Neuronal stem cell (in vitro differentiated cells): ENCODE measurements around the gene GDA.

ENCODE experiments used
- DNase-seq: peaks from one replicate; pipeline ENCODE4 v3.0.0-alpha.2; 2013; ENCODE audit warnings: low spot score
- H2AFZ ChIP-seq: one replicate; pipeline ENCODE4 v1.6.1; 2013; ENCODE audit warnings: mild to moderate bottlenecking, low read length, inconsistent platforms
- H2AK5ac ChIP-seq: 2 replicates; pipeline ENCODE4 v1.6.1; 2013; ENCODE audit warnings: low read depth, mild to moderate bottlenecking, inconsistent platforms, low read length, moderate library complexity, mixed read lengths
- H2BK120ac ChIP-seq: 2 replicates; pipeline ENCODE4 v1.6.1; 2013; ENCODE audit warnings: low read depth, mild to moderate bottlenecking, inconsistent platforms, low read length, moderate library complexity, mixed read lengths
- H2BK12ac ChIP-seq: one replicate; pipeline ENCODE4 v1.6.1; 2013; ENCODE audit warnings: low read length, inconsistent platforms
- H2BK15ac ChIP-seq: 2 replicates; pipeline ENCODE4 v1.6.1; 2013; ENCODE audit warnings: mild to moderate bottlenecking, low read length, inconsistent platforms, mixed read lengths
- H2BK5ac ChIP-seq: one replicate; pipeline ENCODE4 v1.6.1; 2013; ENCODE audit warnings: inconsistent platforms, mild to moderate bottlenecking, low read length, moderate library complexity
- H3K14ac ChIP-seq: one replicate; pipeline ENCODE4 v1.6.1; 2013; ENCODE audit warnings: low read length, inconsistent platforms
- H3K18ac ChIP-seq: 2 replicates; pipeline ENCODE4 v1.6.1; 2013; ENCODE audit warnings: low read length, inconsistent platforms
- H3K23ac ChIP-seq: 2 replicates; pipeline ENCODE4 v1.6.1; 2013; ENCODE audit warnings: low read depth, mild to moderate bottlenecking, mixed read lengths, low read length, inconsistent platforms; ENCODE audit not compliant: poor library complexity
- H3K27ac ChIP-seq: replicated peaks from 3 replicates; pipeline ENCODE4 v1.5.1; 2013; ENCODE audit warnings: low read length, inconsistent platforms
- H3K27me3 ChIP-seq, 3 experiments: 2 replicates each; pipeline ENCODE4 v1.6.1; 2013; ENCODE audit warnings: low read length in 3 of 3, mild to moderate bottlenecking in 2 of 3, inconsistent platforms in 1 of 3, low read depth in 1 of 3, mixed read lengths in 1 of 3, moderate library complexity in 1 of 3; ENCODE audit not compliant: control insufficient read depth in 3 of 3, insufficient read depth in 3 of 3
- H3K36me3 ChIP-seq, 2 donors: replicated peaks in 1 of 2; 2 replicates each; pipeline ENCODE4 v1.6.1; 2013; ENCODE audit warnings: low read length in 2 of 2; ENCODE audit not compliant: control insufficient read depth in 2 of 2, insufficient read depth in 2 of 2
- H3K4ac ChIP-seq: 2 replicates; pipeline ENCODE4 v1.6.1; 2013; ENCODE audit warnings: inconsistent platforms, mild to moderate bottlenecking, low read length, moderate library complexity
- H3K4me1 ChIP-seq, 2 donors: 1 replicate in 1 of 2; 2 replicates in 1 of 2; pipeline ENCODE4 v1.6.1; 2013; ENCODE audit warnings: low read length in 2 of 2, low read depth in 1 of 2; ENCODE audit not compliant: control insufficient read depth in 2 of 2, insufficient read depth in 1 of 2
- H3K4me2 ChIP-seq: one replicate; pipeline ENCODE4 v1.6.1; 2013; ENCODE audit warnings: mild to moderate bottlenecking, low read length, inconsistent platforms; ENCODE audit not compliant: insufficient read depth, poor library complexity, severe bottlenecking
- H3K4me3 ChIP-seq, 2 donors: 2 replicates each; pipeline ENCODE4 v1.5.1; 2013; ENCODE audit warnings: low read length in 2 of 2, mild to moderate bottlenecking in 2 of 2, inconsistent platforms in 1 of 2, moderate library complexity in 1 of 2
- H3K79me1 ChIP-seq: one replicate; pipeline ENCODE4 v1.6.1; 2013; ENCODE audit warnings: low read depth, mild to moderate bottlenecking, inconsistent platforms, low read length, moderate library complexity
- H3K9ac ChIP-seq: one replicate; pipeline ENCODE4 v1.6.1; 2013; ENCODE audit warnings: mild to moderate bottlenecking, low read depth, low read length, inconsistent platforms; ENCODE audit not compliant: poor library complexity
- H3K9me3 ChIP-seq, 2 donors: replicated peaks in 1 of 2; 2 replicates each; pipeline versions ENCODE3 to v1.6.1; 2013; ENCODE audit warnings: low read length in 2 of 2, mild to moderate bottlenecking in 2 of 2, inconsistent platforms in 1 of 2, low read depth in 1 of 2, mixed read lengths in 1 of 2, moderate library complexity in 1 of 2; ENCODE audit not compliant: control insufficient read depth in 2 of 2, insufficient read depth in 1 of 2
- H4K8ac ChIP-seq: one replicate; pipeline ENCODE4 v1.6.1; 2013; ENCODE audit warnings: low read depth, mild to moderate bottlenecking, inconsistent platforms, low read length, moderate library complexity
- H4K91ac ChIP-seq: one replicate; pipeline ENCODE4 v1.6.1; 2013; ENCODE audit warnings: low read length, low read depth, mild to moderate bottlenecking, inconsistent platforms; ENCODE audit not compliant: poor library complexity
- WGBS, 2 donors: extraction: QIAGEN DNeasy Blood & Tissue Kit; methylation state at CpG; one replicate each; pipeline ENCODE4 v1.1.7; 2013; ENCODE audit warnings: missing lambda C conversion rate in 2 of 2, mixed read lengths in 1 of 2; ENCODE audit not compliant: insufficient read length in 2 of 2, insufficient replicate concordance in 1 of 2; ENCODE audit errors: extremely low coverage in 2 of 2; 5-methylcytosine and 5-hydroxymethylcytosine counted together

GDA gene

GRCh38 chr9:72130321-72130720 lies 18.9 kb upstream of the GDA start:
- no peak overlapping the region for H3K4me2 ChIP-seq
- no peak overlapping the region for H2AFZ ChIP-seq
- H2AK5ac ChIP-seq, result no peak overlapping the region
- no peak for DNase-seq
- no peaks in the 10 kb centered on the region for H3K79me1 ChIP-seq
- H4K91ac ChIP-seq, result no peak overlapping the region
- no peak overlapping the region for H3K4me3 ChIP-seq
- no peak overlapping the region for H3K9ac ChIP-seq
- H3K18ac ChIP-seq, result no peak overlapping the region
- no peak overlapping the region for H3K23ac ChIP-seq
- H2BK120ac ChIP-seq, result no peak overlapping the region
- H3K27me3 ChIP-seq, result peaks cover 0 to 2% (median 0%) of the 10 kb centered on the region in 3 experiments
- no peak overlapping the region for H2BK12ac ChIP-seq
- no peak overlapping the region for H4K8ac ChIP-seq
- H2BK5ac ChIP-seq, result no peak overlapping the region
- H2BK15ac ChIP-seq, result no peak overlapping the region
- no peak overlapping the region for H3K27ac ChIP-seq
- no peaks in the 10 kb centered on the region for H3K36me3 ChIP-seq
- no peak overlapping the region for H3K14ac ChIP-seq
- no peak overlapping the region for H3K4ac ChIP-seq
- no peaks in the 10 kb centered on the region for H3K4me1 ChIP-seq
- H3K9me3 ChIP-seq, result no peaks in the 10 kb centered on the region

GRCh38 chr9:72131206-72131605 lies 18.0 kb upstream of the GDA start:
- Histone ChIP-seq H3K27ac (no peak overlapping the region), H2AK5ac (no peak overlapping the region), H2BK12ac (no peak overlapping the region), H3K27me3 (peaks cover 0 to 2% (median 0%) of the 10 kb centered on the region in 3 experiments), H3K23ac (no peak overlapping the region), H3K36me3 (no peaks in the 10 kb centered on the region), H3K4me1 (no peaks in the 10 kb centered on the region), H4K91ac (no peak overlapping the region), H2BK120ac (no peak overlapping the region), H3K4ac (no peak overlapping the region), H2AFZ (no peak overlapping the region), H3K9me3 (no peaks in the 10 kb centered on the region), H3K9ac (no peak overlapping the region), H3K4me3 (no peak overlapping the region), H3K4me2 (no peak overlapping the region), H2BK5ac (no peak overlapping the region), H3K79me1 (no peaks in the 10 kb centered on the region), H3K14ac (no peak overlapping the region), H3K18ac (no peak overlapping the region), H2BK15ac (no peak overlapping the region), H4K8ac (no peak overlapping the region)
- DNase-seq, result no peak
- no CpG with 5 or more reads among the region's 4 CpGs for WGBS, 2 donors

GRCh38 chr9:72132052-72132451 lies 17.2 kb upstream of the GDA start:
- WGBS, 2 donors, result no CpG with 5 or more reads among the region's 1 CpG
- Histone ChIP-seq H3K4ac (no peak overlapping the region), H4K8ac (no peak overlapping the region), H3K79me1 (no peaks in the 10 kb centered on the region), H3K18ac (no peak overlapping the region), H3K36me3 (no peaks in the 10 kb centered on the region), H4K91ac (no peak overlapping the region), H2AFZ (no peak overlapping the region), H3K4me3 (no peak overlapping the region), H2BK15ac (no peak overlapping the region), H2AK5ac (no peak overlapping the region), H3K9me3 (no peaks in the 10 kb centered on the region), H2BK5ac (no peak overlapping the region), H2BK12ac (no peak overlapping the region), H3K14ac (no peak overlapping the region), H3K27me3 (peaks cover 0 to 2% (median 0%) of the 10 kb centered on the region in 3 experiments), H3K23ac (no peak overlapping the region), H3K4me2 (no peak overlapping the region), H3K4me1 (no peaks in the 10 kb centered on the region), H3K9ac (no peak overlapping the region), H2BK120ac (no peak overlapping the region), H3K27ac (no peak overlapping the region)
- no peak for DNase-seq

- no peak overlapping the region for H3K9ac ChIP-seq
- H3K4me2 ChIP-seq, result no peak overlapping the region
- H2BK120ac ChIP-seq, result no peak overlapping the region
- H3K18ac ChIP-seq, result no peak overlapping the region
- no peak overlapping the region for H3K27ac ChIP-seq
- H3K4me3 ChIP-seq, result no peak overlapping the region
- H2AFZ ChIP-seq, result no peak overlapping the region
- H2BK15ac ChIP-seq, result no peak overlapping the region
- no peak overlapping the region for H4K91ac ChIP-seq
- DNase-seq, result no peak
- no peak overlapping the region for H3K4ac ChIP-seq
- no peak overlapping the region for H3K14ac ChIP-seq
- H3K4me1 ChIP-seq, result no peaks in the 10 kb centered on the region
- H2AK5ac ChIP-seq, result no peak overlapping the region
- H3K9me3 ChIP-seq, result no peaks in the 10 kb centered on the region
- WGBS, 2 donors, result no CpG with 5 or more reads among the region's 3 CpGs
- no peak overlapping the region for H2BK12ac ChIP-seq
- no peak overlapping the region for H3K23ac ChIP-seq
- H4K8ac ChIP-seq, result no peak overlapping the region
- H3K79me1 ChIP-seq, result no peaks in the 10 kb centered on the region
- H3K27me3 ChIP-seq, result peaks cover 0 to 2% (median 0%) of the 10 kb centered on the region in 3 experiments
- H2BK5ac ChIP-seq, result no peak overlapping the region
- no peaks in the 10 kb centered on the region for H3K36me3 ChIP-seq
These were observed 15.7 kb upstream of the GDA start for GRCh38 chr9:72133365-72134035.
